ENCODE results near the gene TSPAN9.

GRCh38 chr12:3081091-3081490 lies 3.9 kb downstream of the TSPAN9 start:
- no peak for TF ChIP-seq POLR2AphosphoS5 (IDR thresholded peaks at IDR 0.05; ENCODE audit: low read depth, low read length)
- TF ChIP-seq CTCF (IDR thresholded peaks at IDR 0.05) = no peak
